Measurements from ENCODE around the gene ZNF154.

ZNF154 gene

DNA sequence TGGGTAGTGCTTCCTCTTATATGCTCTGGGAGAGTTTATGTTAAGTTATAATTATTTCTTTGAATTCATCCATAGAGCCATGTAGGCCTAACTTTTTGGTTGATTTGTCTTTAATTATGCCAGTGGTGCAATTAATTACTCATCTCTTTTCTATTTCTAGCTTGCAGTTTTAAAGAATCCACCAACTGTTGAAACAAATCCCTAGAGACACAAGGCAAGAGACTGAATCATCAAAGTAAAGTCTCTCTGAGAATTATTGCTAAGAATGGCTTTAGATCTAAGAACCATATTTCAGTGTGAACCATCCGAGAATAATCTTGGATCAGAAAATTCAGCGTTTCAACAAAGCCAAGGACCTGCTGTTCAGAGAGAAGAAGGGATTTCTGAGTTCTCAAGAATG, 33.1 kb downstream of the ZNF154 start:
- no peak for DNase-seq (ENCODE audit: low spot score)

DNA sequence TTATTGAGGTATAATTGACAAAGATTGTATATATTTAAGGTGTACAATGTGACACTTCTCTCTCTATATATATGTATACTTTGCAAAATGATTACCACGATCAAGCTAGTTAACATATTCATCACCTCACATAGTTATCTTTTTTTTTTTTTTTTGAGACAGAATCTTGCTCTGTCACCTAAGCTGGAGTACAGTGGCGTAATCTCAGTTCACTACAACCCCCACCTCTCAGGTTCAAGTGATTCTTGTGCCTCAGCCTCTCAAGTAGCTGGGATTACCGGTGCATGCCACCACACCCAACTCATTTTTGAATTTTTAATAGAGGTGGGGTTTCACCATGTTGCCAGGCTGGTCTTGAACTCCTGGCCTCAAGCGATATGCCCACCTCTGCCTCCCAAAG, 36.5 kb downstream of the ZNF154 start:
- no peak for DNase-seq (ENCODE audit: low spot score)

DNA sequence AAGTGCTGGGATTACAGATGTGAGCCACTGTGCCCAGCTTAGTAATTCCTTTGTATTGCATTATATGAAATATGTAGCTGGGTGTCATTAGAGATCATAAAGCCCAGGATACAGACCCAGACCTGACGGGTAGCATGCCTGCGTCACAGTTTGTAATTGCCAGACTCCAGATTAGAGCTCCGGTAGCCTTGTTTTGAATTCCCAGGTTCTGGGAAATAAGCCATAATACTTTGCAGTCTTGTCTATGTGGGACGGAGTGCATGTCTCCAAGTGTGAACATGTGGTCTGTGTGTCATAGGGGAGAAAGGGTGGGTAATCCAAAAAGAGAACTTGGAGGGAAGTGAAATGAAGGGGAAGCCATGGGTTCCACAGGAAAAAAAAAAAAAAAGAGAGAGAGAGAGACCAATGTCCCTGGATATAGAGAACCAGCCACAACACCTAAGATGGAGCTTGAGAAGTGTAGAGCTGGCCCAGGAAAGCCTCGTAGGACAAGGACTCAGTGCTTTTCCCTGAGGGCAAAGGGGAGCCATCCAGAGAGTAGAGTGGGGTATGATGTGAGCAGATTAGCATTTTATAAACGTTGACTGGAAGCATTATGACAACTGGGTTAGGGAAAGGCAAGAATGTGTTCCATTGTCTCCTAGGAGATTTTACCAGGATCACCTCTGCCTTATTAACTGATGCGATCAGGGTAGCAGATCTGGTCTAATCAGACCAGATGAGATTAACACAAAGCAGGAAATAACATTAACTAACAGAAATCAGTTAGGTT, 37.7 kb downstream of the ZNF154 start:
- DNase-seq (ENCODE audit: low spot score), result no peak

DNA sequence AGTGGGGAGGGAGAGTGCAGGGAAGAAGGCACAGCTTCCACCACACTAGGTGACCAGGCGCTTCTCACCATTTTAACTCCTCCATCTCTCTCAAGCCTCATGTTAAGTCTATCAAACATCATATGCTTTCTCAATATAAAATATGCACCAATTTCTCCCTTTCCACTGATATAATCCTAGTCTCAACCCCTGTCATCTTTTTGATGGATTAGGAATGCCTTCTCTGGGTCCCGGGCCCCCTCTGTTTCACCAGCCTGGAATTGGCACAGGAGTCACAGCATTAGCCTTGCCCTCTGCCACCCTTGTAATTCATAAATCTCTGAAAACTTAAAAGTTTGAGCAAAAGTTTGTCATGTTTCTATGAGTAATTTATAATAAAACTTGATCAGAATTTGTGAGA, 40.4 kb downstream of the ZNF154 start, which contains the start of gene ZSCAN4:
ZSCAN4 (plus strand) TSS at position 301 of the 400 bp plus-strand sequence. CDS start 7,211 bp downstream, outside the sequence.
- DNase-seq (ENCODE audit: low spot score), result no peak

DNA sequence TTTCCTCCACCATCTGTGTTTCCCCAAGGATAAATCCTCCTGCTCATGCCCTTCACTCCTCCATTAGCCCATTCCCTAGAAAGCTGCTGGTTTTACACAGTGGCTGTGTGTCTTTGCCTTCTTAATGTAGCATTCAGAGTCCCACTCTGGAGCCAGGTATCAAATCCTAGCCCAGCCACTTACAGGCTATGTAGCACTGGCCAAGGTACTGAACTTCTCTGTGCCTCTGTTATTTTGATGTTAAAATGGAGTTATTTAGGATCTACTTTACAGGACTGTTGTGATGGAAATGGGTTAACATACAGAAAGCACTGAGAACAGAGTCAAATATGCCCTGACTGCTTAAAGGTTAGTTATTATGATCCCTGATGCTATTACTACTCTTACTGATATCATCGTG, 41.8 kb downstream of the ZNF154 start:
- DNase-seq (ENCODE audit: low spot score), result no peak

DNA sequence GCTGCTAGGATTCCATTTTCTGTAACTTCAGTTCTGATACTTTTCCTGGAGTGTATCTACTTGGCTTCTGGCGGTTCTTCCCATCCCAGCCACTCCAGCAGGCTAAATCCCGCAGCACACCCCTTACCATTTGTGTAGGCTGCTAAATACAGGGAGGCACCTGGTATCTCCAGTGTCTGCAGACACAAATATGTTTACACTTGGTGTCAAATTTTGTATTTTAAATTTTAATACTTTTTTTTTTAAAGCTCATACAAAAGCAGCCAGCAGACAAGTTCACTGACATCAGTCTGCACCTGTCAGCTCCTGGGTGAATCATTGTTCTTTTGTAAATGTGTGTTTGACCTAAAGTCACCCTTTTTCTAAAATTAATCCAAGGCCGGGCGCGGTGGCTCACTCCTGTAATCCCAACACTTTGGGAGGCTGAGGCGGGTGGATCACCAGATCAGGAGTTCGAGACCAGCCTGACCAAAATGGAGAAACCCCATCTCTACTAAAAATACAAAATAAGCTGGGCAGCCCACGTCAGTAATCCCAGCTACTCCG, 43.7 kb downstream of the ZNF154 start:
- no peak for DNase-seq (ENCODE audit: low spot score)

DNA sequence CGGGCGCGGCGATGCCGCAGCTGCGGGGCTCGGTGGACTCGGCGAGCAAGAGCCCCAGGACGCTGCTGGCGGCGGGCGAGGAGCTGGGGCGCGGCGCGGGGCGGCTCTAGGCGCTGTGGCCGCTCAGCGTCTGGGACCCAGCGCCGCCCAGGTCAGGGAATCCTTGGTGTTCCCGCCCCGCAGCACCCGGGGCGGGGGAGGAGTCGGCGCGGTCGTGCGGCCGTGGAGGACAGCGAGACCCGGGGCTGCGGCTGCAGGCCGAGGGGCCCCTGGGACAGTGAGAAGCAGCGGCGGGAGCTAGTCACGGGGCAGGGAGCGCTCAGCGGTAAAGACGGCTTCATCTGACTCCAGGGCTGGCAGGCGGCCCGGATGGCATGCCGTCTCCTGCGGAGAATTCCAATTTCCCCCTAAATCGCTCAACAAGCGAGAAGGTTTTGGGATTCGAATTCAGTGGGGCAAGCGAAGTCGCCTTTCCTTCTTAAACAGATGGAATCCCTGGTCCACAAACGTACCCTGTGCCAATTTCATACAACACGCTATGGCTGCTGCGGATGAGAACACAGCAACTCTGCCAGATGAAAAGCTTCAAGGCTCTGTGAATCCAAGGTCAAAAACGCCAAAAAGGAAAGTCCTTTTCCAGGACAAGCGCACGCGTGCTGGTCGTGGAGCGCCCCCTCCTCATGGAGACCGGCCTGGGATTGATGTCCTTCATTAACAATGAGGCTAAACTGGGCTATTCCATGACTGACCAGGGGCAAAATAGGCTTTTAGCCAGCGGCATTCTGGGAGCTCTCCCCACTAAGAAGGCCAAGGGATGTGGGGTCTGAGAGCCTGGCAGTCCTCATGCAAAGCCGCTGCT, 44.5 kb downstream of the ZNF154 start:
- no peak for DNase-seq (ENCODE audit: low spot score)

DNA sequence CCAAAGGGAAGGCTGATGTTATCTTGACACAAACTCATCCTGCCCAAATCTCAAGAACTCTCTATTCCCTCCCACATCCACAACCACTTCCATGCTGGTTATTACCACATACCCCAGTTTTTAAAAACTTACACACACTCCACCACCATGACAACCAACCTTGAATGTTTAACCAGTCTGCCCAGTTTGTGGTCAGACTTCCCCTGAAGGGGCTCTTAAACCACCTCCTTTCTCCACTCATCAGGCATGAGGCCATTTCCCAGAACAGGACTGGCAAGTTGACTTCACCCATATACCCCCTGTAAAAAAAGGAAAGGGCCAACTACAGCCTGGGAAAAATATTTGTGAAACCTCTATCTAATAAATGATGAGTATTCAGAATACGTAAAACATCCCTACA, 52.7 kb downstream of the ZNF154 start:
- DNase-seq (ENCODE audit: low spot score), result no peak

DNA sequence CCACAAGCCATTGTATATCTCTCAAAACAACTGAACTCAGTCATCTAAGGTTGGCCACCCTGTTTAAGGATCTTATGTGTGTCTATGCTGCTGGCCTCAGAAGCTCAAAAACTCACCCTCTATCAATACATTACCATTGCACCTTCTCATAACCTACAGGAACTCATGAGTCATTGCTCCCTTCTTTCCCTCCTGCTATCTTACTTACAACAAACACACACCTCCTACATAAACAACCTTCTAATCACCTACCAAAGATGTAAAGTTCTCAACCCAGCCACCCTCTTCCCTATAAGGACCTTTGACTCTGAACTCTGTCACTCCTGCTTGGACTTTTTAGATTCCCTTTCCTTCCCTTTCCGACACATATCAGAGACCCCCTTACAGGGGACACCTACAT, 53.6 kb downstream of the ZNF154 start:
- DNase-seq (ENCODE audit: low spot score), result no peak

DNA sequence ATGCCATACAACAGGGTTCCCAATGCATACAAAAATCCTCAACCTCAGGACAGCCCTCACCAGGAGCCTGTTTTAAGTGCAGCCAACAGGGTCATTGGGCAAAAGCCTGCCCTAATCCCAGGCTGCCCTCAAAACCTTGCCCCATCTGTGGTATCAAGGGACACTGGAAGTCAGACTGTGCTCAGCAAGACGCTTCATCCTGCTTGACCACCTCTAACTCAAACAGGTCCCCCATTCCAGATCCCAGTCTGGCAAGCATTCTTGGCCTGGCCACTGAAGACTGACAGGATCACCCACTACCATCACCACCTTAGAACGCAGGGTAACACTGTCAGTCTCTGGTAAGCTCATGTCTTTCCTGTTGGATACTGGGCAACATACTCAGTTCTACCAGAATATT, 55.3 kb downstream of the ZNF154 start:
- no peak for DNase-seq (ENCODE audit: low spot score)

DNA sequence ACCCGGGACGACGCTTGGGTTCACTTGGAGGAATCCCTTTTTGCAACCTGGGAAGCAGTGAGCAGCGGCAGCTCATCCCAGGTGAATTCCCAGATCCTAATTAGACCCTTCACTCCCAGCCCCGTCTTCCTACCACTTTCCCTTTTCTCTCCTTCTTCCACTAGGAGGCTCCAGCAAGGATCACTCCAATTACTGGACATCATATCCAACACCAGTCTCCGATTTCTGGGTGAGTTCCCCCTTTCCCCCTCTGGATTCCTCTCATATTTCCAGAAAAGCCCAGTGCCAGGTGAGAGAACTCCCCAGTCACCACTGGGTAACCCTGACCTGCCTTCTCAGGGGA, 57.4 kb downstream of the ZNF154 start:
- DNase-seq (ENCODE audit: low spot score), result no peak

DNA sequence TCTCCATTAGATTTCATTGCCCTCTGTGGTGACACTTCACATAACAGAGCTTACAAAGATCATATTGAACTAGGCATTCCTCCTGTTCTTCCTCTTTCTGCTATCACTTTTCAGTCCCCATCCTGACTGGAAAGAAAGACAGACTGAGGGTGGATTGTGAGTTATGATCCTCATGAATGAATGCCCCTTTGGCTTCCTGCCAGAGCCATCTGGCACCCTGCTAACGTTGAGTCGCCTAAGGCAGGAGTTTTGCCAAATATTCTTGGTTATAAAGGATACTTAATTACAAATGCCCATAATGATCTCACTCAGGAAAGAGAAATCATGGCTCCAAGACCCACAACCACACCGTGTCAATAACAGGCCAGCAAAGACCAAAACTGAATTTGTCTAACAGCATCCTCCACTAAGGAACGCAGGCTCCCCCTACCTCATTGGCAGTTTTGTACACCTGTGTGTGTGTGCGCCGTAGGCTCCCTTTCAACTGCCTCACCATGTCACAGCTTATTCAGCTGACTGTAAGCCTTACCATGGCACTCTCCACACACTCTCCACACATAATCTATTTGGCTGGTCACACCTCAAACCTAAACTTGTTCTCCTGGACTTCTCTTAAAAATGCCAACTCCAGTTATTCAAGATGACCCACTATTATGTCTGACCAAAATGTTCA, 60.5 kb downstream of the ZNF154 start:
- no peak for DNase-seq (ENCODE audit: low spot score)

Data from globus pallidus (tissue), 1 donor.